Left lung (tissue), 10 donors: ENCODE results near the gene ICAM4. TPM values are rescaled to one million over a fixed set of nuclear protein-coding genes. Genes with fewer than 3 reads are reported as not detected.

Experiments
- ATAC-seq: fragments of 200-7000 bp; cut with Tn5 transposase; one replicate; pipeline ENCODE4 v1.9.1; 2020; ENCODE audit warnings: moderate library complexity
- DNase-seq, 4 donors: peaks; one replicate each; pipeline ENCODE4 v3.0.0-alpha.2; 2013 to 2020
- H3K27ac ChIP-seq, 2 donors: fragments of 200-600 bp; sonication (generic) in 1 of 2; one replicate each; pipeline versions ENCODE4 v1.5.0 to v1.8.0; 2020 to 2021
- H3K27me3 ChIP-seq, 2 donors: fragments of 200-600 bp; sonication (generic) in 1 of 2; one replicate each; pipeline versions ENCODE4 v1.5.0 to v1.8.0; 2020 to 2021
- H3K36me3 ChIP-seq, 2 donors: fragments of 200-600 bp; sonication (generic) in 1 of 2; one replicate each; pipeline versions ENCODE4 v1.5.0 to v1.8.0; 2020 to 2021
- H3K4me1 ChIP-seq, 2 donors: fragments of 200-600 bp; one replicate each; pipeline ENCODE4 v1.8.0; 2021
- H3K4me3 ChIP-seq, 2 donors: fragments of 200-600 bp; sonication (generic) in 1 of 2; one replicate each; pipeline versions ENCODE4 v1.5.0 to v1.8.0; 2020 to 2021; ENCODE audit warnings: mild to moderate bottlenecking in 1 of 2
- H3K9me3 ChIP-seq, 2 donors: fragments of 200-600 bp; sonication (generic) in 1 of 2; one replicate each; pipeline versions ENCODE4 v1.5.0 to v1.8.0; 2020 to 2021
- CTCF ChIP-seq, 2 donors: fragments of 200-600 bp; sonication (generic) in 1 of 2; IDR thresholded peaks; one replicate each; pipeline versions ENCODE4 v1.5.0 to v1.8.0; 2021; ENCODE audit warnings: antibody characterized with exemption in 2 of 2
- intact Hi-C, 2 donors: fragments of 100-400 bp; cut with DNase I; formaldehyde crosslinking; loops; one replicate each; pipeline versions ENCODE4 v1.11.2 to v1.14.2; 2022
- polyA plus RNA-seq, 6 donors: library from polyadenylated mRNA; unstranded; fragments of 120-200 nt; gene quantifications; one replicate each; pipeline ENCODE4 v1.2.1, GENCODE V29; 2013; ENCODE audit not compliant: insufficient read length in 6 of 6
- total RNA-seq, 2 donors: library from RNA; stranded (reverse); fragmentation: NEBNext Ultra II Directional; extraction: Animal tissue kit (Norgen Biotek cat#: 25700); gene quantifications; one replicate each; pipeline ENCODE4 v1.2.1, GENCODE V29; 2021
- donor health status: DM: no; HTN: yes; CAD: no.
- donor health status: DM: no; HTN: no; CAD: no.

ICAM4 gene
- total and polyA plus RNA-seq, 8 donors, result 4.5 to 25.3 (median 14.7) TPM

GRCh38 chr19:10299545-10300458, 13.0 kb downstream of the ICAM4 start:
- no peak for TF ChIP-seq CTCF (IDR thresholded peaks at IDR 0.05)
- intact Hi-C loops, result no loop called here
- peak; percentile 12 for ATAC-seq

GRCh38 chr19:10305139-10305806, 18.5 kb downstream of the ICAM4 start:
- H3K27ac ChIP-seq, result peak overlapping the region in 1 of 2 donors; percentile 23
- peak in 2 of 4 donors; percentile 77 to 90 for DNase-seq
- ATAC-seq, result peak; percentile 77
- H3K27me3 ChIP-seq, result no peaks in the 10 kb centered on the region
- peaks cover 0 to 19% of the 10 kb centered on the region in 2 donors for H3K4me1 ChIP-seq
- H3K36me3 ChIP-seq, result peaks cover 0 to 18% of the 10 kb centered on the region in 2 donors
- intact Hi-C loops, result no loop called here
- no peaks in the 10 kb centered on the region for H3K9me3 ChIP-seq
- no peak overlapping the region for H3K4me3 ChIP-seq
- no peak for TF ChIP-seq CTCF (IDR thresholded peaks at IDR 0.05)

More at GRCh38 chr19:10299545-10300458, 13.0 kb downstream of the ICAM4 start:
- peaks cover 0 to 37% of the 10 kb centered on the region in 2 donors for H3K4me1 ChIP-seq
- H3K36me3 ChIP-seq, result peaks cover 0 to 4% of the 10 kb centered on the region in 2 donors
- H3K27me3 ChIP-seq, result peaks cover 8 to 24% of the 10 kb centered on the region in 2 donors
- no peak overlapping the region for H3K27ac ChIP-seq
- H3K9me3 ChIP-seq, result no peaks in the 10 kb centered on the region
- no peak overlapping the region for H3K4me3 ChIP-seq
- DNase-seq, result peak in 1 of 4 donors; percentile 71

- Histone ChIP-seq H3K4me3 (no peak overlapping the region), H3K27ac (no peak overlapping the region), H3K9me3 (no peaks in the 10 kb centered on the region), H3K4me1 (peaks cover 0 to 18% of the 10 kb centered on the region in 2 donors), H3K36me3 (peaks cover 0 to 26% of the 10 kb centered on the region in 2 donors), H3K27me3 (no peaks in the 10 kb centered on the region)
- no peak for TF ChIP-seq CTCF (IDR thresholded peaks at IDR 0.05)
- intact Hi-C loops, result no loop called here
- no peak for DNase-seq
- no peak for ATAC-seq
Observed at GRCh38 chr19:10306327-10306726, 19.6 kb downstream of the ICAM4 start.

- Histone ChIP-seq H3K36me3 (peaks cover 0 to 25% of the 10 kb centered on the region in 2 donors), H3K27ac (no peak within 1 kb of the TSS), H3K4me3 (no peak within 1 kb of the TSS), H3K9me3 (no peaks in the 10 kb centered on the region), H3K4me1 (peaks cover 0 to 11% of the 10 kb centered on the region in 2 donors), H3K27me3 (no peaks in the 10 kb centered on the region)
- ATAC-seq (no peak), DNase-seq (no peak)
- intact Hi-C loops, result no loop called here
- TF ChIP-seq CTCF (IDR thresholded peaks at IDR 0.05), result no peak
Observed at GRCh38 chr19:10309423-10309822, 22.7 kb downstream of the ICAM4 start, which contains the start of gene ZGLP1. ZGLP1 (minus strand) TSS chr19:10309815.
